ENCODE data around the gene KCNK1.

DNA sequence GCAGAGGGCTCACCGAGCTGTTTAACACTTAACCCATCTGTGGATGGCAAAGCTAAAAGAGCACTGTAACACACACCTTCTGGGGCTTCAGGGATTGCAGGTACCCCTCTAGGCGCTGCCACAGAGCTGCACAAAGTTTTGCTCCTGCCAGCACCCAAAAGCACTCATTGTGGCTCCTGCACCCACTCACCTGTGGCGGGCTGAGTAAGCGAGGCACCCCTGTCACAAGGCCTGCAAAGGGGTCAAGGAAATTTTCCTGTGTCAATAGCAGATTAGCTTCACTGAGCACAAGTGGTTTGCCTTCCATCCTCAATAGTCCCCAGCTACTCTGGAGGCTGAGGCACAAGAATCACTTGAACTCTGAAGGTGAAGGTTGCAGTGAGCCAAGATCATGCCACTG is 29.5 kb upstream of the KCNK1 start:
- TF ChIP-seq CTCF (conservative IDR thresholded peaks at IDR 0.05; ENCODE audit: low read depth, low read length) = no peak
- TF ChIP-seq POLR2A (IDR thresholded peaks at IDR 0.05; ENCODE audit: low read depth, low read length) = no peak
- no peak for TF ChIP-seq FOS (IDR thresholded peaks at IDR 0.05; ENCODE audit: low read depth, low read length)
- no peak for TF ChIP-seq USF2 (IDR thresholded peaks at IDR 0.05; ENCODE audit: low read depth, low read length)
- no peak for TF ChIP-seq RCOR1 (IDR thresholded peaks at IDR 0.05; ENCODE audit: insufficient replicate concordance, low read length)
- TF ChIP-seq CEBPB (IDR thresholded peaks at IDR 0.05; ENCODE audit: low read depth, low read length) = no peak
- TF ChIP-seq RAD21 (IDR thresholded peaks at IDR 0.05; ENCODE audit: low read length) = no peak

Data from IMR-90 (cell line).